ENCODE results near the gene KCNH8. TPM values are rescaled to one million over a fixed set of nuclear protein-coding genes. Genes with fewer than 3 reads are reported as not detected.
A peak's percentile ranks its signal among the peaks of the same experiment; 100 is the strongest.

The KCNH8 gene
- total RNA-seq, 1 experiment from 2014 or later, result 3.7 TPM

DNA sequence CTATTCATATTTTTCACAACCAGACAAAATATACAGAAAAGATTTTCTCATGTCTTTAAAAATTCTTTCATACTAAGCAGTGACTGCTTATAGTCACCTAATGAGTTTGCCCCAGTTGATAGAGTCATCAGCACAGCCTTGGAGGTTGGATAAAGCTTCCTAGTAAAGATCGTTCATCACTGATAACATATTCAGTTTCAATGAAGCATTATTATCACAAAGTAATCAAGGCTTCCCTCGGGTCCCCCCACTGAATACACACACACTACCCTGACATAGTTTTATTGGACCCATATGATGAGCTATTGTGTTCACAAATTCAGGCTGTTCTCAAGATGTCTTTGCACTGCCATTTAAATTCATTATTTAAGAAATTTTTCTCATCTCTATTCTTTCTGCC lies 297.8 kb downstream of the KCNH8 start:
- Histone ChIP-seq H3K23me2 (ENCODE audit: insufficient read length, low read depth, low read length, poor library complexity, severe bottlenecking) (no peaks in the 10 kb centered on the region), H3K9me3 (ENCODE audit: control insufficient read depth, low read depth, low read length) (no peaks in the 10 kb centered on the region), H3K79me1 (ENCODE audit: insufficient read depth, low read depth, low read length, poor library complexity, severe bottlenecking) (no peaks in the 10 kb centered on the region), H3K23ac (ENCODE audit: insufficient read length, low read depth, low read length) (no peak overlapping the region), H3K27ac (ENCODE audit: insufficient read length, low read depth, low read length) (no peak overlapping the region), H2BK20ac (ENCODE audit: low read depth, low read length, poor library complexity, severe bottlenecking) (no peak overlapping the region), H3K14ac (ENCODE audit: insufficient read depth, low read length) (no peak overlapping the region), H3K79me2 (ENCODE audit: insufficient read depth, low read length) (no peaks in the 10 kb centered on the region), H4K8ac (replicated peaks; ENCODE audit: insufficient read length, low read depth, low read length) (no peak overlapping the region), H3K9ac (ENCODE audit: extremely low read depth, insufficient read length, low read length) (no peak overlapping the region), H2BK12ac (ENCODE audit: insufficient read length, low read depth, low read length) (no peak overlapping the region), H2AK5ac (ENCODE audit: insufficient read length, low read length) (no peak overlapping the region), H3T11ph (ENCODE audit: low read length) (no peak overlapping the region), H4K91ac (ENCODE audit: insufficient read length, low read depth, low read length) (no peak overlapping the region), H3K27me3 (ENCODE audit: insufficient read depth, low read length) (no peaks in the 10 kb centered on the region), H2BK120ac (ENCODE audit: low read depth, low read length, poor library complexity, severe bottlenecking) (no peak overlapping the region), H2BK15ac (ENCODE audit: low read depth, low read length) (no peak overlapping the region), H2AFZ (ENCODE audit: low read length) (no peak overlapping the region), H3K4me1 (ENCODE audit: insufficient read depth, low read length) (no peaks in the 10 kb centered on the region), H3K18ac (ENCODE audit: insufficient read length, low read depth, low read length) (no peak overlapping the region), H4K5ac (ENCODE audit: insufficient read length, low read depth, low read length) (no peak overlapping the region), H4K20me1 (ENCODE audit: control insufficient read depth, insufficient read depth, insufficient read length) (no peaks in the 10 kb centered on the region), H2BK5ac (ENCODE audit: insufficient read length, low read length) (no peak overlapping the region), H3K56ac (ENCODE audit: insufficient read length, low read depth, low read length) (no peak overlapping the region), H3K4ac (ENCODE audit: low read depth, low read length) (no peak overlapping the region), H3K4me2 (ENCODE audit: insufficient read depth, insufficient read length, low read length) (no peak overlapping the region)
- TF ChIP-seq, protein P1, sequence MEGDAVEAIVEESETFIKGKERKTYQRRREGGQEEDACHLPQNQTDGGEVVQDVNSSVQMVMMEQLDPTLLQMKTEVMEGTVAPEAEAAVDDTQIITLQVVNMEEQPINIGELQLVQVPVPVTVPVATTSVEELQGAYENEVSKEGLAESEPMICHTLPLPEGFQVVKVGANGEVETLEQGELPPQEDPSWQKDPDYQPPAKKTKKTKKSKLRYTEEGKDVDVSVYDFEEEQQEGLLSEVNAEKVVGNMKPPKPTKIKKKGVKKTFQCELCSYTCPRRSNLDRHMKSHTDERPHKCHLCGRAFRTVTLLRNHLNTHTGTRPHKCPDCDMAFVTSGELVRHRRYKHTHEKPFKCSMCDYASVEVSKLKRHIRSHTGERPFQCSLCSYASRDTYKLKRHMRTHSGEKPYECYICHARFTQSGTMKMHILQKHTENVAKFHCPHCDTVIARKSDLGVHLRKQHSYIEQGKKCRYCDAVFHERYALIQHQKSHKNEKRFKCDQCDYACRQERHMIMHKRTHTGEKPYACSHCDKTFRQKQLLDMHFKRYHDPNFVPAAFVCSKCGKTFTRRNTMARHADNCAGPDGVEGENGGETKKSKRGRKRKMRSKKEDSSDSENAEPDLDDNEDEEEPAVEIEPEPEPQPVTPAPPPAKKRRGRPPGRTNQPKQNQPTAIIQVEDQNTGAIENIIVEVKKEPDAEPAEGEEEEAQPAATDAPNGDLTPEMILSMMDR (conservative IDR thresholded peaks at IDR 0.05), result no peak
- Mint-ChIP-seq H3K27ac (0 out of 7 replicates have a peak overlapping the region, but pooled peaks of 1 of the 3 experiments have one; percentile 35), H3K36me3 (ENCODE audit: insufficient read depth in 1 of 3, low read depth in 3 of 3) (no peaks in the 10 kb centered on the region), H3K9me3 (no peaks in the 10 kb centered on the region), H3K4me3 (no peak overlapping the region), H3K4me1 (peaks cover 10 to 12% of the 10 kb centered on the region in 2 experiments), H3K27me3 (ENCODE audit: low read depth) (no peaks in the 10 kb centered on the region)
- no peak for DNase-seq
- whole genome bisulfite sequencing (ENCODE audit: extremely low coverage, insufficient read length, low lambda C conversion rate), result no CpG with 5 or more reads among the region's 2 CpGs
